GM19351 (cell line): ENCODE data around the gene FAM228B.
"Not testable (repeated sequence)": the region's sequence is repeated elsewhere in the genome, so short reads cannot be mapped to it uniquely, and the experiment has no call there.

Experiments
- ATAC-seq: cut with Tn5 transposase; IDR thresholded peaks from one replicate; pipeline ENCODE4 v1.9.1; 2021; ENCODE audit warnings: mild to moderate bottlenecking, moderate library complexity; ENCODE audit not compliant: unreplicated experiment

FAM228B gene

GRCh38 chr2:24123195-24123921, at the start of gene FAM228B, which contains the start of gene PFN4:
TSS of gene FAM228B (plus strand) at chr2:24123469. CDS start at chr2:24124362, 893 bp downstream.
TSS of gene PFN4 (minus strand) at chr2:24123334. CDS start at chr2:24122535, 799 bp downstream.
- ATAC-seq, result peak; percentile 87

GRCh38 chr2:24073816-24074215, 49.5 kb upstream of the FAM228B start:
- no peak for ATAC-seq

- ATAC-seq, result no peak
Observed at GRCh38 chr2:24075259-24075658, 48.0 kb upstream of the FAM228B start.

- peak; percentile 94 for ATAC-seq
Observed at GRCh38 chr2:24075915-24076848, 47.1 kb upstream of the FAM228B start, which contains the start of gene SF3B6. TSS of gene SF3B6 (minus strand) at chr2:24076326. CDS start at chr2:24076229, 97 bp downstream.

GRCh38 chr2:24076849-24077534, 46.3 kb upstream of the FAM228B start:
- ATAC-seq, result peak; percentile 9

- ATAC-seq, result no peak
Observed at GRCh38 chr2:24077535-24077877, 45.8 kb upstream of the FAM228B start.

- ATAC-seq, result no peak
Observed at GRCh38 chr2:24077879-24078278, 45.4 kb upstream of the FAM228B start.

GRCh38 chr2:24080701-24081100, 42.6 kb upstream of the FAM228B start:
- ATAC-seq, result no peak

- ATAC-seq, result no peak
Observed at GRCh38 chr2:24082787-24083566, 40.3 kb upstream of the FAM228B start.

- peak; percentile 79 for ATAC-seq
Observed at GRCh38 chr2:24083567-24084385, 39.5 kb upstream of the FAM228B start.

- ATAC-seq, result peak; percentile 76
Observed at GRCh38 chr2:24084386-24085199, 38.7 kb upstream of the FAM228B start, which contains the start of gene TP53I3. TSS of gene TP53I3 (minus strand) at chr2:24084834. CDS start at chr2:24084326, 508 bp downstream.

- no peak for ATAC-seq
Observed at GRCh38 chr2:24085200-24085489, 38.1 kb upstream of the FAM228B start.

GRCh38 chr2:24086241-24086640, 37.0 kb upstream of the FAM228B start:
- ATAC-seq, result no peak

- ATAC-seq, result no peak
Observed at GRCh38 chr2:24087032-24087431, 36.2 kb upstream of the FAM228B start.

GRCh38 chr2:24088821-24089359, 34.4 kb upstream of the FAM228B start:
- no peak for ATAC-seq

- not testable (repeated sequence) for ATAC-seq
Observed at GRCh38 chr2:24093270-24093669, 30.0 kb upstream of the FAM228B start.

- ATAC-seq, result not testable (repeated sequence)
Observed at GRCh38 chr2:24095171-24095677, 28.0 kb upstream of the FAM228B start.

GRCh38 chr2:24100732-24101131, 22.5 kb upstream of the FAM228B start:
- not testable (repeated sequence) for ATAC-seq
